ENCODE results near the gene SBK2.

GRCh38 chr19:55484593-55485438 is 52.1 kb downstream of the SBK2 start, which contains the start of gene NAT14:
- TF ChIP-seq, protein P1, sequence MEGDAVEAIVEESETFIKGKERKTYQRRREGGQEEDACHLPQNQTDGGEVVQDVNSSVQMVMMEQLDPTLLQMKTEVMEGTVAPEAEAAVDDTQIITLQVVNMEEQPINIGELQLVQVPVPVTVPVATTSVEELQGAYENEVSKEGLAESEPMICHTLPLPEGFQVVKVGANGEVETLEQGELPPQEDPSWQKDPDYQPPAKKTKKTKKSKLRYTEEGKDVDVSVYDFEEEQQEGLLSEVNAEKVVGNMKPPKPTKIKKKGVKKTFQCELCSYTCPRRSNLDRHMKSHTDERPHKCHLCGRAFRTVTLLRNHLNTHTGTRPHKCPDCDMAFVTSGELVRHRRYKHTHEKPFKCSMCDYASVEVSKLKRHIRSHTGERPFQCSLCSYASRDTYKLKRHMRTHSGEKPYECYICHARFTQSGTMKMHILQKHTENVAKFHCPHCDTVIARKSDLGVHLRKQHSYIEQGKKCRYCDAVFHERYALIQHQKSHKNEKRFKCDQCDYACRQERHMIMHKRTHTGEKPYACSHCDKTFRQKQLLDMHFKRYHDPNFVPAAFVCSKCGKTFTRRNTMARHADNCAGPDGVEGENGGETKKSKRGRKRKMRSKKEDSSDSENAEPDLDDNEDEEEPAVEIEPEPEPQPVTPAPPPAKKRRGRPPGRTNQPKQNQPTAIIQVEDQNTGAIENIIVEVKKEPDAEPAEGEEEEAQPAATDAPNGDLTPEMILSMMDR (conservative IDR thresholded peaks at IDR 0.05; ENCODE audit: low read depth in 2 of 2): no peak
- TF ChIP-seq POLR2AphosphoS5 (IDR thresholded peaks at IDR 0.05; ENCODE audit: low read depth): peak; percentile 74
